Left ventricle myocardium inferior (tissue), 1 donor: Measurements from ENCODE around the gene CDK17. TPM values are rescaled to one million over a fixed set of nuclear protein-coding genes. Genes with fewer than 3 reads are reported as not detected.

Experiments used
- DNase-seq: peaks from one replicate; pipeline ENCODE4 v3.0.0-alpha.2; 2020
- H3K27ac ChIP-seq: fragments of 200-600 bp; replicated peaks from 2 replicates; pipeline ENCODE4 v1.8.0; 2021
- H3K27me3 ChIP-seq: fragments of 200-600 bp; 2 replicates; pipeline ENCODE4 v1.8.0; 2021; ENCODE audit warnings: low read depth
- H3K36me3 ChIP-seq: fragments of 200-600 bp; 2 replicates; pipeline ENCODE4 v1.8.0; 2021
- H3K4me1 ChIP-seq: fragments of 200-600 bp; 2 replicates; pipeline ENCODE4 v1.8.0; 2021
- H3K4me3 ChIP-seq: fragments of 200-600 bp; 2 replicates; pipeline ENCODE4 v1.8.0; 2021; ENCODE audit warnings: mild to moderate bottlenecking, moderate library complexity
- H3K9me3 ChIP-seq: fragments of 200-600 bp; replicated peaks from 2 replicates; pipeline ENCODE4 v1.8.0; 2021
- CTCF ChIP-seq: fragments of 200-600 bp; IDR thresholded peaks from 2 replicates; pipeline ENCODE4 v1.8.0; 2021; ENCODE audit warnings: antibody characterized with exemption, mild to moderate bottlenecking, borderline replicate concordance
- intact Hi-C: fragments of 100-400 bp; cut with micrococcal nuclease; formaldehyde crosslinking; loops from one replicate; pipeline ENCODE4 v1.11.0; 2022
- total RNA-seq: library from RNA; stranded (reverse); fragmentation: NEBNext Ultra II Directional; extraction: Animal tissue kit (Norgen Biotek cat#: 25700); gene quantifications from one replicate; pipeline ENCODE4 v1.2.1, GENCODE V29; 2021
- donor health status: DM: no; HTN: yes; CAD: no; lungs with severe emphysema.

The CDK17 gene
- total RNA-seq, 1 donor from 2014 or later, result 15.9 TPM

- Histone ChIP-seq H3K27ac (peak overlapping the region; percentile 86), H3K36me3 (peaks cover 6% of the 10 kb centered on the region), H3K9me3 (no peaks in the 10 kb centered on the region), H3K4me3 (no peak overlapping the region), H3K4me1 (peaks cover 75% of the 10 kb centered on the region), H3K27me3 (no peaks in the 10 kb centered on the region)
- intact Hi-C loops, result no loop called here
- TF ChIP-seq CTCF, result no peak
- DNase-seq, result no peak
These were observed 167.1 kb downstream of the CDK17 start for GRCh38 chr12:96233168-96233567.

- TF ChIP-seq CTCF, result no peak
- Histone ChIP-seq H3K27ac (no peak overlapping the region), H3K36me3 (peaks cover 16% of the 10 kb centered on the region), H3K4me3 (no peak overlapping the region), H3K9me3 (no peaks in the 10 kb centered on the region), H3K4me1 (peaks cover 70% of the 10 kb centered on the region), H3K27me3 (no peaks in the 10 kb centered on the region)
- intact Hi-C loops, result no loop called here
- no peak for DNase-seq
These were observed 169.6 kb downstream of the CDK17 start for GRCh38 chr12:96230646-96231045.

GRCh38 chr12:96228566-96229248 is 171.5 kb downstream of the CDK17 start:
- H3K27ac ChIP-seq, result no peak overlapping the region
- peaks cover 16% of the 10 kb centered on the region for H3K36me3 ChIP-seq
- intact Hi-C loops, result no loop called here
- no peak for TF ChIP-seq CTCF
- no peak overlapping the region for H3K4me3 ChIP-seq
- H3K9me3 ChIP-seq, result no peaks in the 10 kb centered on the region
- H3K4me1 ChIP-seq, result peaks cover 70% of the 10 kb centered on the region
- no peak for DNase-seq
- no peaks in the 10 kb centered on the region for H3K27me3 ChIP-seq

Other genes with a start within 250 kb of the CDK17 start
- gene ELK3, start 206.1 kb downstream of the CDK17 start, total RNA-seq, result 17.1 TPM
- 0.16 TPM for gene CFAP54, start 89.1 kb upstream of the CDK17 start, total RNA-seq